Hepatocyte (in vitro differentiated cells): ENCODE results near the gene MACROD2.

Experiments used
- EZH2 ChIP-seq: fragments of 200-600 bp; sonication (generic); IDR thresholded peaks from 2 replicates; pipeline ENCODE4 v1.6.1; 2016; ENCODE audit warnings: antibody characterized with exemption, mild to moderate bottlenecking, borderline replicate concordance
- EZH2phosphoT487 ChIP-seq: fragments of 200-600 bp; sonication (generic); IDR thresholded peaks from one replicate; pipeline ENCODE4 v1.6.1; 2018; ENCODE audit warnings: antibody characterized with exemption, mild to moderate bottlenecking, low read depth, moderate library complexity; ENCODE audit not compliant: unreplicated experiment, severe bottlenecking
- TF ChIP-seq, protein P1 (sequence below): fragments of 200-600 bp; sonication (generic); IDR thresholded peaks from 2 replicates; pipeline ENCODE4 v1.5.1; 2016; ENCODE audit warnings: antibody characterized with exemption, mild to moderate bottlenecking; ENCODE audit not compliant: poor library complexity

DNA sequence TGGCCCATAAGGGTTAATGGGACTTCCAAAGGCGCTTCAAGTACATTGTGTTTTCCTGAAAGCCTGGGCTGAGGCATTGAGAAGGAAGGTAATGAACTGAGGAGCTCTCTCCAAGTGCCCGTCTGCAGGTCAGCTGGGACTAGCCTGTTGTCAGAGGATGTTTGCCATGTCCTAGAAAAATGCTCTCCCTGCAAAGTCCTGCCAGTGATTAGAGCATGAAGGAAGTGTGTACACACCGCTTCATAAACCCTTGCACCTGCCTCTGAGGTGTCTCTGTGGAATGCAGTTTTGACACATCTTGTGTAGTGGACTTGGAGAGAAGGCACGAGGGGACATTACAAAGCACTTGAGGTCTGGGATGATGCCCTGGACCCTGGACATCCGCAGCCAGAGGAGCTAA lies 2071.3 kb downstream of the MACROD2 start:
- TF ChIP-seq, protein P1, sequence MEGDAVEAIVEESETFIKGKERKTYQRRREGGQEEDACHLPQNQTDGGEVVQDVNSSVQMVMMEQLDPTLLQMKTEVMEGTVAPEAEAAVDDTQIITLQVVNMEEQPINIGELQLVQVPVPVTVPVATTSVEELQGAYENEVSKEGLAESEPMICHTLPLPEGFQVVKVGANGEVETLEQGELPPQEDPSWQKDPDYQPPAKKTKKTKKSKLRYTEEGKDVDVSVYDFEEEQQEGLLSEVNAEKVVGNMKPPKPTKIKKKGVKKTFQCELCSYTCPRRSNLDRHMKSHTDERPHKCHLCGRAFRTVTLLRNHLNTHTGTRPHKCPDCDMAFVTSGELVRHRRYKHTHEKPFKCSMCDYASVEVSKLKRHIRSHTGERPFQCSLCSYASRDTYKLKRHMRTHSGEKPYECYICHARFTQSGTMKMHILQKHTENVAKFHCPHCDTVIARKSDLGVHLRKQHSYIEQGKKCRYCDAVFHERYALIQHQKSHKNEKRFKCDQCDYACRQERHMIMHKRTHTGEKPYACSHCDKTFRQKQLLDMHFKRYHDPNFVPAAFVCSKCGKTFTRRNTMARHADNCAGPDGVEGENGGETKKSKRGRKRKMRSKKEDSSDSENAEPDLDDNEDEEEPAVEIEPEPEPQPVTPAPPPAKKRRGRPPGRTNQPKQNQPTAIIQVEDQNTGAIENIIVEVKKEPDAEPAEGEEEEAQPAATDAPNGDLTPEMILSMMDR: no peak
- no peak for TF ChIP-seq EZH2
- no peak for TF ChIP-seq EZH2phosphoT487
